ENCODE results near the gene SHCBP1L. TPM values are rescaled to one million over a fixed set of nuclear protein-coding genes. Genes with fewer than 3 reads are reported as not detected.

Gene SHCBP1L
- total and polyA plus RNA-seq, 2 donors (not counting 1 experiment from before 2014, with no cell fraction given), result not detected

- DNase-seq, result no peak
- no peak for ATAC-seq (ENCODE audit: low read depth)
- H2AFZ ChIP-seq (ENCODE audit: insufficient read depth, low read depth, low read length, poor library complexity, severe bottlenecking), result no peak overlapping the region
- no peak overlapping the region for H3K4me3 ChIP-seq (ENCODE audit: control extremely low read depth in 1 of 5, extremely low read depth in 1 of 5, insufficient read depth in 1 of 5, low read depth in 2 of 5, low read length in 4 of 5)
- H3K36me3 ChIP-seq (replicated peaks in 1 of 2; ENCODE audit: control extremely low read depth in 1 of 2, control insufficient read depth in 1 of 2, extremely low read depth in 1 of 2, insufficient read depth in 2 of 2, low read length in 1 of 2), result no peaks in the 10 kb centered on the region
- 94% methylated on average over 5 of the region's 6 CpGs for WGBS (ENCODE audit: insufficient coverage)
- no peak overlapping the region for H3K4me2 ChIP-seq (replicated peaks; ENCODE audit: low read depth, low read length, poor library complexity, severe bottlenecking)
- no peaks in the 10 kb centered on the region for H3K4me1 Mint-ChIP-seq
- H3K9me3 ChIP-seq (ENCODE audit: control extremely low read depth in 1 of 3, control insufficient read depth in 2 of 3, insufficient read depth in 1 of 3, low read length in 2 of 3), result no peaks in the 10 kb centered on the region
- intact Hi-C loops (cut with micrococcal nuclease), result no loop called here
- no peak overlapping the region for H3K4me3 Mint-ChIP-seq
- TF ChIP-seq EZH2 (IDR thresholded peaks at IDR 0.05; ENCODE audit: borderline replicate concordance, insufficient read depth, low read depth, low read length, poor library complexity, severe bottlenecking) (no peak), CTCF (IDR thresholded peaks at IDR 0.05) (no peak)
- CTCF ChIA-PET, result no interaction called here
- H3K4me1 ChIP-seq (ENCODE audit: control insufficient read depth in 2 of 2, insufficient read depth in 2 of 2, low read length in 2 of 2), result no peaks in the 10 kb centered on the region
- H3K27ac Mint-ChIP-seq, result no peak overlapping the region
- H3K27me3 ChIP-seq (replicated peaks in 1 of 4; ENCODE audit: control extremely low read depth in 1 of 4, control insufficient read depth in 3 of 4, insufficient read depth in 4 of 4, low read length in 3 of 4), result peaks cover 0 to 2% (median 0%) of the 10 kb centered on the region in 4 experiments
- no peak overlapping the region for H3K9ac ChIP-seq (ENCODE audit: low read length)
- H3K79me2 ChIP-seq (ENCODE audit: control insufficient read depth, insufficient read depth, low read length), result no peaks in the 10 kb centered on the region
- no peaks in the 10 kb centered on the region for H4K20me1 ChIP-seq (ENCODE audit: control insufficient read depth, insufficient read depth, low read length, poor library complexity, severe bottlenecking)
- H3K27me3 Mint-ChIP-seq, result peaks cover 10% of the 10 kb centered on the region
- POLR2A ChIA-PET, result no interaction called here
- no peak overlapping the region for H3K27ac ChIP-seq (ENCODE audit: low read length in 2 of 2)
- no peaks in the 10 kb centered on the region for H3K9me3 Mint-ChIP-seq (ENCODE audit: insufficient read depth)
These were observed 19.9 kb upstream of the SHCBP1L start for GRCh38 chr1:182972829-182973228.

- H3K27ac ChIP-seq (ENCODE audit: low read length in 2 of 2), result no peak overlapping the region
- no peak overlapping the region for H2AFZ ChIP-seq (ENCODE audit: insufficient read depth, low read depth, low read length, poor library complexity, severe bottlenecking)
- ChIA-PET POLR2A (no interaction called here), CTCF (no interaction called here)
- H3K9ac ChIP-seq (ENCODE audit: low read length), result no peak overlapping the region
- Mint-ChIP-seq H3K4me3 (no peak overlapping the region), H3K27ac (no peak overlapping the region), H3K4me1 (no peaks in the 10 kb centered on the region), H3K9me3 (ENCODE audit: insufficient read depth) (no peaks in the 10 kb centered on the region), H3K27me3 (peaks cover 10% of the 10 kb centered on the region)
- peaks cover 0 to 2% (median 0%) of the 10 kb centered on the region in 4 experiments for H3K27me3 ChIP-seq (replicated peaks in 1 of 4; ENCODE audit: control extremely low read depth in 1 of 4, control insufficient read depth in 3 of 4, insufficient read depth in 4 of 4, low read length in 3 of 4)
- no peaks in the 10 kb centered on the region for H3K79me2 ChIP-seq (ENCODE audit: control insufficient read depth, insufficient read depth, low read length)
- DNase-seq (no peak), ATAC-seq (ENCODE audit: low read depth) (no peak)
- no peaks in the 10 kb centered on the region for H3K9me3 ChIP-seq (ENCODE audit: control extremely low read depth in 1 of 3, control insufficient read depth in 2 of 3, insufficient read depth in 1 of 3, low read length in 2 of 3)
- no peaks in the 10 kb centered on the region for H4K20me1 ChIP-seq (ENCODE audit: control insufficient read depth, insufficient read depth, low read length, poor library complexity, severe bottlenecking)
- intact Hi-C loops (cut with micrococcal nuclease), result no loop called here
- TF ChIP-seq CTCF (IDR thresholded peaks at IDR 0.05) (no peak), EZH2 (IDR thresholded peaks at IDR 0.05; ENCODE audit: borderline replicate concordance, insufficient read depth, low read depth, low read length, poor library complexity, severe bottlenecking) (no peak)
- H3K4me1 ChIP-seq (ENCODE audit: control insufficient read depth in 2 of 2, insufficient read depth in 2 of 2, low read length in 2 of 2), result no peaks in the 10 kb centered on the region
- WGBS (ENCODE audit: insufficient coverage), result no CpG with 5 or more reads among the region's 2 CpGs
- H3K36me3 ChIP-seq (replicated peaks in 1 of 2; ENCODE audit: control extremely low read depth in 1 of 2, control insufficient read depth in 1 of 2, extremely low read depth in 1 of 2, insufficient read depth in 2 of 2, low read length in 1 of 2), result no peaks in the 10 kb centered on the region
- H3K4me3 ChIP-seq (ENCODE audit: control extremely low read depth in 1 of 5, extremely low read depth in 1 of 5, insufficient read depth in 1 of 5, low read depth in 2 of 5, low read length in 4 of 5), result no peak overlapping the region
- H3K4me2 ChIP-seq (replicated peaks; ENCODE audit: low read depth, low read length, poor library complexity, severe bottlenecking), result no peak overlapping the region
These were observed 19.3 kb upstream of the SHCBP1L start for GRCh38 chr1:182972231-182972630.

All from B cell (primary cell).